Naive thymus-derived CD4-positive, alpha-beta T cell (primary cell): ENCODE results near the gene IRGQ. TPM values are rescaled to one million over a fixed set of nuclear protein-coding genes. Genes with fewer than 3 reads are reported as not detected.

Source experiments
- ATAC-seq: fragments of 150-1000 bp; cut with Tn5 transposase; 2 replicates; pipeline ENCODE4 v1.10.0; 2021; ENCODE audit warnings: mild to moderate bottlenecking, moderate library complexity
- CTCF ChIA-PET: fragments of 350-600 bp; sonication (Branson Sonifier 250); formaldehyde crosslinking; loops from one replicate; lab custom pipeline; 2021; ENCODE audit warnings: antibody characterized with exemption; lab: Charles Lee
- POLR2A ChIA-PET: fragments of 350-600 bp; sonication (Branson Sonifier 250); formaldehyde crosslinking; loops from one replicate; lab custom pipeline; 2021; ENCODE audit warnings: antibody characterized with exemption, inconsistent platforms; lab: Charles Lee
- DNase-seq, 9 donors: peaks; one replicate each; pipeline versions ENCODE4 v3.0.0 to v3.0.0-alpha.2; 2020 to 2022; ENCODE audit warnings: mixed read lengths in 1 of 9
- H3K27ac ChIP-seq: one replicate; pipeline ENCODE4 v1.7.0; 2013; ENCODE audit warnings: mild to moderate bottlenecking, low read depth, low read length, moderate library complexity
- H3K27me3 ChIP-seq, 2 donors: one replicate each; pipeline ENCODE4 v1.7.0; 2013; ENCODE audit warnings: low read length in 2 of 2, mild to moderate bottlenecking in 2 of 2, moderate library complexity in 2 of 2; ENCODE audit not compliant: control insufficient read depth in 2 of 2, insufficient read depth in 2 of 2
- H3K36me3 ChIP-seq, 3 experiments: 1 replicate in 2 of 3; 2 replicates in 1 of 3; pipeline ENCODE4 v1.7.0; 2013; ENCODE audit warnings: low read length in 3 of 3, mild to moderate bottlenecking in 3 of 3, moderate library complexity in 1 of 3; ENCODE audit not compliant: insufficient read depth in 3 of 3, control insufficient read depth in 2 of 3
- H3K4me1 ChIP-seq, 2 donors: one replicate each; pipeline ENCODE4 v1.7.0; 2013; ENCODE audit warnings: low read length in 2 of 2, mild to moderate bottlenecking in 2 of 2, moderate library complexity in 1 of 2; ENCODE audit not compliant: control insufficient read depth in 2 of 2, insufficient read depth in 2 of 2
- H3K4me3 ChIP-seq: 2 replicates; pipeline ENCODE4 v1.7.0; 2013; ENCODE audit warnings: mild to moderate bottlenecking, low read length
- H3K9me3 ChIP-seq, 3 experiments: 1 replicate in 2 of 3; 2 replicates in 1 of 3; pipeline ENCODE4 v1.7.0; 2013; ENCODE audit warnings: low read length in 3 of 3; ENCODE audit not compliant: control insufficient read depth in 2 of 3
- H3K27ac Mint-ChIP-seq, 9 donors: one replicate each; pipeline ENCODE4 v1.8.0; 2020 to 2022; ENCODE audit warnings: mixed read lengths in 9 of 9, mild to moderate bottlenecking in 8 of 9, moderate library complexity in 5 of 9, inconsistent platforms in 2 of 9
- H3K27me3 Mint-ChIP-seq, 5 donors: one replicate each; pipeline ENCODE4 v1.8.0; 2021 to 2022; ENCODE audit warnings: mixed read lengths in 5 of 5, mild to moderate bottlenecking in 1 of 5
- H3K36me3 Mint-ChIP-seq, 5 donors: one replicate each; pipeline ENCODE4 v1.8.0; 2020 to 2022; ENCODE audit warnings: mixed read lengths in 5 of 5, mild to moderate bottlenecking in 3 of 5, inconsistent platforms in 1 of 5
- H3K4me1 Mint-ChIP-seq, 7 donors: one replicate each; pipeline ENCODE4 v1.8.0; 2020 to 2022; ENCODE audit warnings: mixed read lengths in 7 of 7, mild to moderate bottlenecking in 3 of 7, inconsistent platforms in 1 of 7
- H3K4me3 Mint-ChIP-seq, 10 donors: one replicate each; pipeline ENCODE4 v1.8.0; 2020 to 2022; ENCODE audit warnings: mild to moderate bottlenecking in 10 of 10, mixed read lengths in 10 of 10, moderate library complexity in 6 of 10, inconsistent platforms in 2 of 10
- H3K9me3 Mint-ChIP-seq, 11 donors: one replicate each; pipeline ENCODE4 v1.8.0; 2020 to 2022; ENCODE audit warnings: mixed read lengths in 11 of 11, mild to moderate bottlenecking in 4 of 11, inconsistent platforms in 1 of 11, moderate library complexity in 1 of 11
- intact Hi-C, 2 donors: fragments of 100-400 bp; cut with micrococcal nuclease; formaldehyde crosslinking; loops; one replicate each; pipeline ENCODE4 v1.15.1; 2023
- polyA plus RNA-seq, 2 donors: library from polyadenylated mRNA; unstranded; fragments of 300-500 nt; fragmentation: Illumina TruSeq; gene quantifications; one replicate each; pipeline ENCODE4 v1.2.3, GENCODE V29; 2021
- total RNA-seq, 6 experiments: library from RNA in 5 of 6; stranded (reverse) in 5 of 6; gene quantifications; 1 replicate in 5 of 6; 2 replicates in 1 of 6; pipeline ENCODE4 v1.2.3 and lab custom pipeline; 2021 to 2026

IRGQ gene
- total and polyA plus RNA-seq, 7 experiments from 2014 or later: 0.32 to 43.8 (median 13.7) TPM

- no peaks in the 10 kb centered on the region for H3K4me1 ChIP-seq
- peak overlapping the region in 5 of 9 donors; percentile 32 to 77 (median 72) for H3K27ac Mint-ChIP-seq
- H3K4me3 Mint-ChIP-seq: no peak overlapping the region
- CTCF ChIA-PET: no interaction called here
- H3K27ac ChIP-seq: no peak overlapping the region
- peaks cover 0 to 46% (median 10%) of the 10 kb centered on the region in 3 experiments for H3K36me3 ChIP-seq
- H3K27me3 ChIP-seq: no peaks in the 10 kb centered on the region
- ATAC-seq (no peak), DNase-seq (no peak)
- H3K9me3 Mint-ChIP-seq: no peaks in the 10 kb centered on the region
- no peaks in the 10 kb centered on the region for H3K9me3 ChIP-seq
- H3K4me1 Mint-ChIP-seq: peaks cover 4 to 53% (median 29%) of the 10 kb centered on the region in 7 donors
- H3K36me3 Mint-ChIP-seq: peaks cover 4 to 34% (median 10%) of the 10 kb centered on the region in 5 donors
- H3K27me3 Mint-ChIP-seq: no peaks in the 10 kb centered on the region
- intact Hi-C loops: no loop called here
- H3K4me3 ChIP-seq: no peak overlapping the region
- POLR2A ChIA-PET: no interaction called here
Observed at GRCh38 chr19:43612374-43612773, 16.4 kb upstream of the IRGQ start.

DNA sequence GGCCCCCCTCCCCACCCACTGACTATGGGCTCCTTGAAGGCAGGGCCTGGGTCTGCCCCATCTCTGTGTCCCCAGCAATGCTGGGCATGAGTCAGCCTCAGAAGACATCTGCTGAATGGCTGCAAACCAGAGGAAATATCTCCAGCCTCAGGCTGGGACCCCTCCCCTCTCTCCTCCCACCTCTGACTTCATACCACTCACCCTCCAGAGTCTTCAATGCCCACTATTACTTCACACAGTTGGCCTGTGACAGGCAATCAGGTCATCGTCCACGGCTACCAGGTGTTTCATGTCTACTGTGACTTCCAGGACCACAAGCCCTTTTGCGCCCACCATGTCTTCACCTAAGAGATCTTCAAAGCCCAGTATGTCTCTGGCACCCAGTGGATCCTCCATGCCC lies 15.9 kb upstream of the IRGQ start, which contains the start of gene SRRM5:
Gene SRRM5, plus strand, starts transcription at position 301 of the 400 bp plus-strand sequence. Its CDS starts 34 bp downstream, at position 335.
- ATAC-seq: no peak
- Mint-ChIP-seq H3K36me3 (peaks cover 4 to 40% (median 10%) of the 10 kb centered on the region in 5 donors), H3K27ac (peak within 1 kb of the TSS in 8 of 9 donors; percentile 20 to 83 (median 73)), H3K4me1 (peaks cover 4 to 47% (median 29%) of the 10 kb centered on the region in 7 donors), H3K9me3 (no peaks in the 10 kb centered on the region), H3K27me3 (no peaks in the 10 kb centered on the region), H3K4me3 (no peak within 1 kb of the TSS)
- H3K9me3 ChIP-seq: no peaks in the 10 kb centered on the region
- no peaks in the 10 kb centered on the region for H3K27me3 ChIP-seq
- DNase-seq: no peak
- POLR2A ChIA-PET: no interaction called here
- H3K27ac ChIP-seq: no peak within 1 kb of the TSS
- peaks cover 0 to 51% (median 14%) of the 10 kb centered on the region in 3 experiments for H3K36me3 ChIP-seq
- no peaks in the 10 kb centered on the region for H3K4me1 ChIP-seq
- CTCF ChIA-PET: interaction anchor here (0.6 kb wide), 1 partner anchor 53 kb away, joined by 3 read pairs; no protein-coding TSS in a partner anchor
- intact Hi-C loops: no loop called here
- no peak within 1 kb of the TSS for H3K4me3 ChIP-seq

GRCh38 chr19:43610493-43610892 lies 14.6 kb upstream of the IRGQ start:
- peaks cover 4 to 38% (median 24%) of the 10 kb centered on the region in 7 donors for H3K4me1 Mint-ChIP-seq
- Histone ChIP-seq H3K27me3 (no peaks in the 10 kb centered on the region), H3K36me3 (peaks cover 0 to 57% (median 14%) of the 10 kb centered on the region in 3 experiments), H3K4me1 (no peaks in the 10 kb centered on the region), H3K27ac (no peak overlapping the region), H3K9me3 (no peaks in the 10 kb centered on the region), H3K4me3 (no peak overlapping the region)
- ATAC-seq: no peak
- POLR2A ChIA-PET: interaction anchor here (0.6 kb wide), 1 partner anchor 10 kb away, joined by 3 read pairs; no protein-coding TSS in a partner anchor
- CTCF ChIA-PET: no interaction called here
- intact Hi-C loops: no loop called here
- no peaks in the 10 kb centered on the region for H3K27me3 Mint-ChIP-seq
- H3K9me3 Mint-ChIP-seq: no peaks in the 10 kb centered on the region
- H3K4me3 Mint-ChIP-seq: no peak overlapping the region
- peak overlapping the region in 6 of 9 donors; percentile 5 to 76 (median 50) for H3K27ac Mint-ChIP-seq
- peaks cover 4 to 40% (median 10%) of the 10 kb centered on the region in 5 donors for H3K36me3 Mint-ChIP-seq
- no peak for DNase-seq

DNA sequence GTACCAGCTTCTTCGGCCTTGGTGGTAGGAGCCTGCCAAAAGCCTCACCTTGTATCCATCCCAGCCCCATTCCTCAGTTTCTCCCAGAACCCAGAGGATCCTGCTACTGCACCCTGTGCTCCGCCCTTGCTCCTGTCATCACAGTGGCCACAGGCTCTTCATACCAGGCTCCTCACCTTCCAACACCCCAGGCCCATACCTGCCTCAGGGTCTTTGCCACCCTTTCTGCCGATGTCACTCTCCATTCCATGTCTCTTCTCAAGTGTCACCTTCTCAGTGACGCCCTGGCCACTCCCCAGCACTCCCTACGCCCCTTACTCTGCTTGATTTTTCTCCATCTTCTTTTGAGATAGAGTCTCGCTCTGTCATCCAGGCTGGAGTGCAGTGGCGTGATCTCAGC lies 13.9 kb upstream of the IRGQ start:
- Histone ChIP-seq H3K9me3 (no peaks in the 10 kb centered on the region), H3K36me3 (peaks cover 0 to 57% (median 14%) of the 10 kb centered on the region in 3 experiments), H3K27ac (no peak overlapping the region), H3K4me1 (no peaks in the 10 kb centered on the region), H3K27me3 (no peaks in the 10 kb centered on the region), H3K4me3 (no peak overlapping the region)
- Mint-ChIP-seq H3K4me3 (no peak overlapping the region), H3K27me3 (no peaks in the 10 kb centered on the region), H3K36me3 (peaks cover 4 to 40% (median 10%) of the 10 kb centered on the region in 5 donors), H3K27ac (peak overlapping the region in 2 of 9 donors; percentile 75 to 76), H3K4me1 (peaks cover 4 to 35% (median 24%) of the 10 kb centered on the region in 7 donors), H3K9me3 (no peaks in the 10 kb centered on the region)
- ATAC-seq (no peak), DNase-seq (no peak)
- ChIA-PET POLR2A (interaction anchor here (0.6 to 1.0 kb wide), 2 partner anchors 10 kb away, joined by 4 to 5 read pairs; partner anchors contain the start of gene ZNF428), CTCF (interaction anchor here (0.7 kb wide), 1 partner anchor 15 kb away, joined by 3 read pairs; no protein-coding TSS in a partner anchor)
- intact Hi-C loops: no loop called here

DNA sequence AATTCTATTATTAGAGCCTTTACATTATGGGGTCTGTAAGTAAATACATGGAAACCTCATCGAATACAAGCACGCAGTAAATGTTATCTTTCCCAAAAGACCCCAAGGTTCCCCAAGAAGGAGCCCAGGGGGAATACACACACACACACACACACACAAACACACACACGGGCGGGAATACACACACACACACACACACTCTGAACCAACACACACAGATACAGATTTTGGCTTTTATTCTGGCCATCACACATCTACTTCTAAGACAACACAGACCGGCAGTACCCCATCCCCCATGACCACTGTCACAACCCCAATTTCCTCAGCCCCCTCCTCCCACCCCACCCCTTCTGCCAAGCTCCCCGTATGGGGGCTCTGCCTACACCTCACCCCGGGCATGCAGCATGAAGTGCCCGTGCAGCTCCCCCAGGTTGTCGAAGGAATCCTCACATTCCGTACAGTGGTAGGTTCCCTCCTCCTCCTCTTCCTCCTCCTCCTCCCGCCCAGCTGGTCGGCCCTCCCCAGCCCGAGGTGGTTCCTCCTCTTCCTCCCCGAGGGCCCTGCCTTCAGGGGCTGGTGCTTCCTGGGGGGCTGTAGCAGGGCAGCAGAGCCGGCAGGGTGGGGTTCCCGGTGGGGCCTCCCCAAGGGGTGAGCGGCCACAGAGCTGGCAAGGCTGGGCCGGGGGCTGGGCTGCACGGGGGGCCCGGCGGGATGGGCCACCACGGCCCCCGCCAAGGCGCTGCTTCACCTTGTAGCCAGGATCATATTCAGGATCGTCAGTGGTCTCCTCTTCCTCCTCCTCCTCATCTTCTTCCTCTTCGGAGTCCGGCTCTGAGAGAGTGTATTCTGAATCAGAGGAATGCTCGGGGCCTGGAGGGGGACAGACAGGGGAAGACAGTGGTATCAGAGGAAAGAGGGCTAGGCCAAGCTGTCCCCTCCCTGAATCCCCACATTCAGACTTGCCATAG lies 11.6 kb upstream of the IRGQ start:
- DNase-seq (no peak), ATAC-seq (no peak)
- H3K4me1 ChIP-seq: no peaks in the 10 kb centered on the region
- peaks cover 4 to 21% (median 12%) of the 10 kb centered on the region in 7 donors for H3K4me1 Mint-ChIP-seq
- no peak overlapping the region for H3K4me3 Mint-ChIP-seq
- no peaks in the 10 kb centered on the region for H3K9me3 ChIP-seq
- H3K4me3 ChIP-seq: no peak overlapping the region
- no peaks in the 10 kb centered on the region for H3K27me3 Mint-ChIP-seq
- peaks cover 0 to 47% (median 19%) of the 10 kb centered on the region in 3 experiments for H3K36me3 ChIP-seq
- POLR2A ChIA-PET: interaction anchor here (0.8 to 1.0 kb wide), 2 partner anchors 10 to 11 kb away, joined by 3 to 5 read pairs; no protein-coding TSS in a partner anchor
- H3K9me3 Mint-ChIP-seq: no peaks in the 10 kb centered on the region
- H3K27ac ChIP-seq: peak overlapping the region; percentile 31
- peaks cover under 1 to 32% (median 6%) of the 10 kb centered on the region in 5 donors for H3K36me3 Mint-ChIP-seq
- intact Hi-C loops: no loop called here
- no peaks in the 10 kb centered on the region for H3K27me3 ChIP-seq
- CTCF ChIA-PET: interaction anchor here (1.5 kb wide), 1 partner anchor 13 kb away, joined by 3 read pairs; no protein-coding TSS in a partner anchor
- H3K27ac Mint-ChIP-seq: peak overlapping the region in 7 of 9 donors; percentile 29 to 77 (median 70)

DNA sequence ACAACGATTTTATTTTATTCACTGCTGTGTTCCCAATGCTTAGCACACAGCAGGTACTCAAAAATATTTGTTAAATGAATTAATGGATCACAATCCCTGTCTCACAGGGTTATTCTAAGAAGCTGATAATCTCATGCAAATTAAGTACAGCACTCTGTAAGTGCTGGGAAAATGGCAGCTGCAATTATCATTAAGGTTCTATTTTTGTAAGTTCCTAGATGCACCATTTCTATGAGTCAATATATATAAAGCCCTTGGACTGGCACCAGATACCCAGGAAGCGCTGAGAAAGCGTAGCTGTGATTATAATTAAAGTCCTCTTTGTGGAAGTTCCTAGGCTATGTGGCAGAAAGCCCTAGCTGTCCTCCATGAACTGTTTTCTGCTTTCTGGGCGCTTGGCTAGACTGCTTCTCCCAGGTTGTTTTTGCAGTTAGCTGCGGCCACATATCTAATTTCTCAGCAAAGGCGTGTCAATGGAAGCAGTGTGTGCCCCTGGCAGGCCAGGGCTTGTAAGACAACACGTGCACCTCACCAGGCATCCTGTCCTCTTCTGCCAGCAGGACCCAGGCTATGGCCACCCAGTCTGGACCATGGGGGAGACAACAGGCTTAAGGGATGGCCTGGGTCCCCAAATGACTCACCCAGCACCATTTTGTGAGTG lies 10.8 kb upstream of the IRGQ start:
- H3K27me3 Mint-ChIP-seq: no peaks in the 10 kb centered on the region
- no peaks in the 10 kb centered on the region for H3K9me3 Mint-ChIP-seq
- ChIA-PET CTCF (interaction anchor here (1.5 kb wide), 1 partner anchor 13 kb away, joined by 3 read pairs; no protein-coding TSS in a partner anchor), POLR2A (interaction anchor here (0.8 to 1.0 kb wide), 2 partner anchors 9 to 12 kb away, joined by 3 to 5 read pairs; no protein-coding TSS in a partner anchor)
- DNase-seq (no peak), ATAC-seq (no peak)
- H3K27ac Mint-ChIP-seq: peak overlapping the region in 6 of 9 donors; percentile 26 to 72 (median 30)
- peaks cover 0 to 16% (median 8%) of the 10 kb centered on the region in 7 donors for H3K4me1 Mint-ChIP-seq
- Histone ChIP-seq H3K4me1 (no peaks in the 10 kb centered on the region), H3K9me3 (no peaks in the 10 kb centered on the region), H3K27ac (peak overlapping the region; percentile 17), H3K27me3 (no peaks in the 10 kb centered on the region), H3K4me3 (no peak overlapping the region), H3K36me3 (peaks cover 0 to 46% (median 15%) of the 10 kb centered on the region in 3 experiments)
- no peak overlapping the region for H3K4me3 Mint-ChIP-seq
- intact Hi-C loops: no loop called here
- H3K36me3 Mint-ChIP-seq: peaks cover 0 to 24% (median 2%) of the 10 kb centered on the region in 5 donors
